Activated naive CD8-positive, alpha-beta T cell treated with anti-CD3 and anti-CD28 coated beads, Interleukin-2, amount 50 U/mL, for 24 hours (primary cell): Measurements from ENCODE around the gene SLC22A23.
"Not testable (repeated sequence)": the region's sequence is repeated elsewhere in the genome, so short reads cannot be mapped to it uniquely, and the experiment has no call there.

ENCODE experiments used
- ATAC-seq: fragments of 150-1000 bp; cut with Tn5 transposase; one replicate; pipeline ENCODE4 v1.10.0; 2021
- DNase-seq: peaks from one replicate; pipeline ENCODE4 v3.0.0; 2021
- H3K27ac Mint-ChIP-seq: one replicate; pipeline ENCODE4 v1.8.0; 2021; ENCODE audit warnings: mild to moderate bottlenecking, mixed read lengths
- H3K27me3 Mint-ChIP-seq: one replicate; pipeline ENCODE4 v1.8.0; 2021; ENCODE audit warnings: mixed read lengths
- H3K36me3 Mint-ChIP-seq: one replicate; pipeline ENCODE4 v1.8.0; 2021; ENCODE audit warnings: low read depth, mixed read lengths
- H3K4me1 Mint-ChIP-seq: one replicate; pipeline ENCODE4 v1.8.0; 2021; ENCODE audit warnings: mixed read lengths
- H3K4me3 Mint-ChIP-seq: one replicate; pipeline ENCODE4 v1.8.0; 2021; ENCODE audit warnings: mild to moderate bottlenecking, moderate library complexity, mixed read lengths
- H3K9me3 Mint-ChIP-seq: one replicate; pipeline ENCODE4 v1.8.0; 2021; ENCODE audit warnings: mixed read lengths

The SLC22A23 gene

GRCh38 chr6:3385181-3385580, 71.7 kb downstream of the SLC22A23 start:
- ATAC-seq, H3K36me3 Mint-ChIP-seq, H3K27ac Mint-ChIP-seq, H3K4me3 Mint-ChIP-seq, DNase-seq, H3K9me3 Mint-ChIP-seq, H3K4me1 Mint-ChIP-seq, H3K27me3 Mint-ChIP-seq: not testable (repeated sequence)

GRCh38 chr6:3384241-3385143, 72.4 kb downstream of the SLC22A23 start:
- DNase-seq (no peak), ATAC-seq (no peak)
- Mint-ChIP-seq H3K27me3 (peaks cover 4% of the 10 kb centered on the region), H3K9me3 (no peaks in the 10 kb centered on the region), H3K27ac (no peak overlapping the region), H3K4me3 (no peak overlapping the region), H3K4me1 (peaks cover 2% of the 10 kb centered on the region), H3K36me3 (no peaks in the 10 kb centered on the region)

- peaks cover 4% of the 10 kb centered on the region for H3K4me1 Mint-ChIP-seq
- ATAC-seq = no peak
These were observed 73.3 kb downstream of the SLC22A23 start for GRCh38 chr6:3383525-3383924.

GRCh38 chr6:3382326-3383279, 74.2 kb downstream of the SLC22A23 start:
- no peak for DNase-seq
- no peaks in the 10 kb centered on the region for H3K36me3 Mint-ChIP-seq
- H3K27me3 Mint-ChIP-seq = peaks cover 4% of the 10 kb centered on the region
- no peak overlapping the region for H3K27ac Mint-ChIP-seq
- peaks cover 12% of the 10 kb centered on the region for H3K4me1 Mint-ChIP-seq
- no peak overlapping the region for H3K4me3 Mint-ChIP-seq
- no peak for ATAC-seq
- no peaks in the 10 kb centered on the region for H3K9me3 Mint-ChIP-seq

More at GRCh38 chr6:3383525-3383924, 73.3 kb downstream of the SLC22A23 start:
- Mint-ChIP-seq H3K27ac (no peak overlapping the region), H3K9me3 (no peaks in the 10 kb centered on the region), H3K27me3 (peaks cover 4% of the 10 kb centered on the region), H3K4me3 (no peak overlapping the region), H3K36me3 (no peaks in the 10 kb centered on the region)
- DNase-seq = no peak

GRCh38 chr6:3381233-3381921, 75.5 kb downstream of the SLC22A23 start:
- ATAC-seq (no peak), DNase-seq (no peak)
- H3K4me1 Mint-ChIP-seq = peaks cover 18% of the 10 kb centered on the region
- no peak overlapping the region for H3K27ac Mint-ChIP-seq
- no peaks in the 10 kb centered on the region for H3K9me3 Mint-ChIP-seq
- peaks cover 4% of the 10 kb centered on the region for H3K27me3 Mint-ChIP-seq
- H3K36me3 Mint-ChIP-seq = no peaks in the 10 kb centered on the region
- H3K4me3 Mint-ChIP-seq = no peak overlapping the region

- peaks cover 4% of the 10 kb centered on the region for H3K27me3 Mint-ChIP-seq
- peaks cover 18% of the 10 kb centered on the region for H3K4me1 Mint-ChIP-seq
- DNase-seq (no peak), ATAC-seq (no peak)
- no peak overlapping the region for H3K4me3 Mint-ChIP-seq
- no peak overlapping the region for H3K27ac Mint-ChIP-seq
- no peaks in the 10 kb centered on the region for H3K36me3 Mint-ChIP-seq
- H3K9me3 Mint-ChIP-seq = no peaks in the 10 kb centered on the region
These were observed 76.3 kb downstream of the SLC22A23 start for GRCh38 chr6:3380344-3381232.

GRCh38 chr6:3379482-3380060, 77.3 kb downstream of the SLC22A23 start:
- H3K27ac Mint-ChIP-seq = no peak overlapping the region
- H3K9me3 Mint-ChIP-seq = no peaks in the 10 kb centered on the region
- ATAC-seq (no peak), DNase-seq (no peak)
- H3K4me1 Mint-ChIP-seq = peaks cover 18% of the 10 kb centered on the region
- H3K36me3 Mint-ChIP-seq = no peaks in the 10 kb centered on the region
- peaks cover 2% of the 10 kb centered on the region for H3K27me3 Mint-ChIP-seq
- no peak overlapping the region for H3K4me3 Mint-ChIP-seq

GRCh38 chr6:3378808-3379207, 78.0 kb downstream of the SLC22A23 start:
- H3K27me3 Mint-ChIP-seq, H3K4me3 Mint-ChIP-seq, H3K27ac Mint-ChIP-seq, DNase-seq, H3K9me3 Mint-ChIP-seq, ATAC-seq, H3K36me3 Mint-ChIP-seq: not testable (repeated sequence)
- peaks cover 18% of the 10 kb centered on the region for H3K4me1 Mint-ChIP-seq

GRCh38 chr6:3378398-3378782, 78.5 kb downstream of the SLC22A23 start:
- H3K36me3 Mint-ChIP-seq, DNase-seq, H3K9me3 Mint-ChIP-seq, H3K27me3 Mint-ChIP-seq, H3K4me3 Mint-ChIP-seq: not testable (repeated sequence)
- peak overlapping the region; percentile 37 for H3K27ac Mint-ChIP-seq
- peak; percentile 64 for ATAC-seq
- peaks cover 18% of the 10 kb centered on the region for H3K4me1 Mint-ChIP-seq

- Mint-ChIP-seq H3K4me1 (peaks cover 18% of the 10 kb centered on the region), H3K9me3 (no peaks in the 10 kb centered on the region), H3K36me3 (no peaks in the 10 kb centered on the region), H3K4me3 (no peak overlapping the region), H3K27me3 (peaks cover 2% of the 10 kb centered on the region), H3K27ac (peak overlapping the region; percentile 37)
- DNase-seq = no peak
- ATAC-seq = peak; percentile 68
These were observed 79.1 kb downstream of the SLC22A23 start for GRCh38 chr6:3377536-3378397.

GRCh38 chr6:3376893-3377535, 79.8 kb downstream of the SLC22A23 start:
- Mint-ChIP-seq H3K27me3 (peaks cover 2% of the 10 kb centered on the region), H3K4me1 (peaks cover 18% of the 10 kb centered on the region), H3K9me3 (no peaks in the 10 kb centered on the region), H3K36me3 (no peaks in the 10 kb centered on the region), H3K27ac (no peak overlapping the region), H3K4me3 (no peak overlapping the region)
- DNase-seq (no peak), ATAC-seq (no peak)

GRCh38 chr6:3376064-3376463, 80.8 kb downstream of the SLC22A23 start:
- no peak overlapping the region for H3K27ac Mint-ChIP-seq
- H3K4me1 Mint-ChIP-seq = peaks cover 22% of the 10 kb centered on the region
- H3K9me3 Mint-ChIP-seq = no peaks in the 10 kb centered on the region
- H3K27me3 Mint-ChIP-seq = peaks cover 2% of the 10 kb centered on the region
- ATAC-seq = no peak
- H3K4me3 Mint-ChIP-seq = no peak overlapping the region
- no peaks in the 10 kb centered on the region for H3K36me3 Mint-ChIP-seq
- DNase-seq = no peak
